B cell (primary cell): ENCODE results near the gene ZDHHC14.

Experiments
- CTCF ChIP-seq: fragments of 200-600 bp; IDR thresholded peaks from one replicate; pipeline ENCODE4 v1.8.0; 2022; ENCODE audit warnings: antibody characterized with exemption, mild to moderate bottlenecking
- EZH2 ChIP-seq: IDR thresholded peaks from 2 replicates; pipeline ENCODE4 v1.6.1; 2012; ENCODE audit warnings: borderline replicate concordance, low read depth, mild to moderate bottlenecking, moderate library complexity, low read length; ENCODE audit not compliant: insufficient read depth, poor library complexity, severe bottlenecking

- TF ChIP-seq CTCF, result no peak
- no peak for TF ChIP-seq EZH2
Observed at GRCh38 chr6:157562997-157563396, 182.0 kb downstream of the ZDHHC14 start.
